ENCODE measurements around the gene TBX1. TPM values are rescaled to one million over a fixed set of nuclear protein-coding genes. Genes with fewer than 3 reads are reported as not detected.

The TBX1 gene
- total RNA-seq, 2 experiments from 2014 or later, result 0.23 TPM; not detected in 1

GRCh38 chr22:19757985-19758895 is 2.3 kb upstream of the TBX1 start:
- Histone ChIP-seq H3K4me2 (ENCODE audit: low read length) (no peak overlapping the region), H3K4me3 (ENCODE audit: low read depth, low read length, poor library complexity, severe bottlenecking) (no peak overlapping the region), H4K20me1 (ENCODE audit: insufficient read depth, low read length) (no peaks in the 10 kb centered on the region), H3K79me2 (ENCODE audit: insufficient read depth, low read depth, low read length) (no peaks in the 10 kb centered on the region), H3K4me1 (ENCODE audit: insufficient read depth, low read length, poor library complexity, severe bottlenecking) (peaks cover 24% of the 10 kb centered on the region), H3K36me3 (ENCODE audit: insufficient read depth, low read length) (no peaks in the 10 kb centered on the region), H2AFZ (ENCODE audit: low read length) (no peak overlapping the region), H3K9me2 (ENCODE audit: insufficient read depth, low read length) (no peaks in the 10 kb centered on the region), H3K9me3 (ENCODE audit: low read length) (no peaks in the 10 kb centered on the region), H3K27ac (ENCODE audit: low read depth, low read length, poor library complexity, severe bottlenecking) (no peak overlapping the region)
- intact Hi-C loops (cut with micrococcal nuclease; ENCODE audit: unreplicated experiment), result loop anchor here (2.0 kb wide), 1 partner anchor 23 kb away; no protein-coding TSS in a partner anchor
- no peak for DNase-seq (ENCODE audit: low spot score)
- ChIA-PET CTCF (ENCODE audit: unreplicated experiment) (interaction anchor here (1.9 kb wide), 1 partner anchor 15 kb away, joined by 8 read pairs; no protein-coding TSS in a partner anchor), POLR2A (interaction anchor here (1.8 kb wide), 1 partner anchor 14 kb away, joined by 4 read pairs; no protein-coding TSS in a partner anchor)
- BruUV-seq (replicated peaks), result no TSS peak
- TF ChIP-seq CTCF (conservative IDR thresholded peaks at IDR 0.05; ENCODE audit: low read length), result no peak
- TF ChIP-seq EZH2phosphoT487 (IDR thresholded peaks at IDR 0.05; ENCODE audit: borderline replicate concordance, low read depth, low read length), result no peak

DNA sequence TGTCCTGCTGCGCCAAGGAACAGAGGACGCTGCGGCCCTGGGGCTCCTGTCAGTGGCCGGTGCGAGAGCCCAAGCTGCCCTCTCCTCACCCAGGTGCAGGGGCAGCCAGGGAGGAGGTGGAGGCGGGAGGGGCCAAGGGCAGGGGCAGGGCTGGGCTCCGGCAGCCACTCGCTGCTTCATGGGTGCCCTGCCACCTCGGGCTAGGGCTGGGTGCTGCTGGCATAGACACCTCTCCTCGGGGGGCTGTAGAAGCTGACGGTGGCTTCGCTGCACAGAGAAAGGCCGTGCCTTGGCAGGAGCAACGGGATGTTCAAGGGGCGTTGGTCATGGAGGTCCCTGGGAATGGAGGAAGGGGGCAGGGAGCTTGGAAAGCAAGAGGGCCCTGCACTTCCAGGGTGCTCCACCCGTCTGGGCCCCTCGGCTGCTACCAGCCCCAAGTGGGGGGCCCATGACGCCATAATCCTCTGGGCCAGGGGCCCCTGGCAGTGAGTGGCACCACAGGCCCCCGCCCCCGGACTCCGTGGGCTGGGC is 1.6 kb upstream of the TBX1 start:
- Histone ChIP-seq H2AFZ (ENCODE audit: low read length) (no peak overlapping the region), H3K36me3 (ENCODE audit: insufficient read depth, low read length) (no peaks in the 10 kb centered on the region), H3K9me3 (ENCODE audit: low read length) (no peaks in the 10 kb centered on the region), H4K20me1 (ENCODE audit: insufficient read depth, low read length) (no peaks in the 10 kb centered on the region), H3K4me3 (ENCODE audit: low read depth, low read length, poor library complexity, severe bottlenecking) (no peak overlapping the region), H3K4me1 (ENCODE audit: insufficient read depth, low read length, poor library complexity, severe bottlenecking) (peaks cover 24% of the 10 kb centered on the region), H3K4me2 (ENCODE audit: low read length) (no peak overlapping the region), H3K79me2 (ENCODE audit: insufficient read depth, low read depth, low read length) (no peaks in the 10 kb centered on the region), H3K27ac (ENCODE audit: low read depth, low read length, poor library complexity, severe bottlenecking) (no peak overlapping the region), H3K9me2 (ENCODE audit: insufficient read depth, low read length) (no peaks in the 10 kb centered on the region)
- no TSS peak for BruUV-seq (replicated peaks)
- ChIA-PET CTCF (ENCODE audit: unreplicated experiment) (no interaction called here), POLR2A (no interaction called here)
- no peak for DNase-seq (ENCODE audit: low spot score)
- TF ChIP-seq EZH2phosphoT487 (IDR thresholded peaks at IDR 0.05; ENCODE audit: borderline replicate concordance, low read depth, low read length), result no peak
- TF ChIP-seq CTCF (conservative IDR thresholded peaks at IDR 0.05; ENCODE audit: low read length), result no peak
- intact Hi-C loops (cut with micrococcal nuclease; ENCODE audit: unreplicated experiment), result no loop called here
